Activated T-cell treated with anti-CD3 and anti-CD28 coated beads, Interleukin-2, amount 50 U/mL, for 24 hours (primary cell): ENCODE results near the gene CCNT1.
"Not testable (repeated sequence)": the region's sequence is repeated elsewhere in the genome, so short reads cannot be mapped to it uniquely, and the experiment has no call there.

Experiments
- DNase-seq: peaks from one replicate; pipeline ENCODE4 v3.0.0-alpha.2; 2020
- H3K27ac Mint-ChIP-seq: 2 replicates; pipeline ENCODE4 v1.8.0; 2020; ENCODE audit warnings: mild to moderate bottlenecking, mixed read lengths
- H3K27me3 Mint-ChIP-seq: 2 replicates; pipeline ENCODE4 v1.8.0; 2020; ENCODE audit warnings: mixed read lengths
- H3K36me3 Mint-ChIP-seq: 2 replicates; pipeline ENCODE4 v1.8.0; 2020; ENCODE audit warnings: low read depth, mixed read lengths
- H3K4me1 Mint-ChIP-seq: 2 replicates; pipeline ENCODE4 v1.8.0; 2020; ENCODE audit warnings: low read depth, mixed read lengths
- H3K4me3 Mint-ChIP-seq: 2 replicates; pipeline ENCODE4 v1.8.0; 2020; ENCODE audit warnings: mild to moderate bottlenecking, moderate library complexity, mixed read lengths
- H3K9me3 Mint-ChIP-seq: 2 replicates; pipeline ENCODE4 v1.8.0; 2020; ENCODE audit warnings: mixed read lengths

Gene CCNT1

DNA sequence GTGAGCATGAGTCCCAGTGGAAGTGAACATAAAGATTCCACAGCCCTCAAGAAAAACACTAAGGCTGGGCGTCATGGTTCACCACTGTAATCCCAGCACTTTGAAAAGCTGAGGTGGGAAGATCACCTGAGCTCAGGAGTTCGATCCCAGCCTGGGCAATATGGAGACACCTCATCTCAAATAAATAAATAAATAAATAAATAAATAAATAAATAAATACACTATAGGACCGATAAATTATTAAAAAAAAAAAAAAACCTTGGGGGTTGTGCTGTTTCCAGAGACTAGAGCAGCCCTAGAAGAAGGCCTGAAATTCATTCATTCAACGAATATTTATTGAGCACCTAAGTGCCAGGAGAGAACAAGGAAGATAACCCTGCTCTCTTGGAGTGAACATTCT lies 33.0 kb downstream of the CCNT1 start:
- H3K36me3 Mint-ChIP-seq = peaks cover 48% of the 10 kb centered on the region
- H3K4me3 Mint-ChIP-seq = peak overlapping the region; percentile 30
- no peaks in the 10 kb centered on the region for H3K9me3 Mint-ChIP-seq
- no peak for DNase-seq
- H3K27ac Mint-ChIP-seq = no peak overlapping the region
- peaks cover 39% of the 10 kb centered on the region for H3K4me1 Mint-ChIP-seq
- no peaks in the 10 kb centered on the region for H3K27me3 Mint-ChIP-seq

DNA sequence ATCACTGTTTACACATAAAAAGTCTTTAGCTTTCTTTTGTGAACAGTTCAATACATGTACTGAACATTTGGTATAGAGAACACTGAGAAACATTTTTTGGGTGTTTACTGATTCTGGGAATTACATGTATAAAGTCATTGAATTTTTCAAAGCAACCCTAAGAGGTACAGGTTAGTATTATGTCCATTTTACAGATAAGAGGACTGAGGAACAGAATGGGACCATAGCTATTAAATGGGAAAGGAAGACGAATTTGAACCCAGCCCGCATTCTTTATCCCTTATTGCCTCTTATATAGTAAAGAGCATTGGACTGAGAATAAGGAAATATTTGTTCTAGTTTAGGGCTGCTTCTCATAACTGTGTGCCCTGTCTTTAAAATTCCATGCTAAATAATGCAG lies 33.6 kb downstream of the CCNT1 start:
- H3K9me3 Mint-ChIP-seq = no peaks in the 10 kb centered on the region
- DNase-seq = no peak
- peak overlapping the region; percentile 99 for H3K4me3 Mint-ChIP-seq
- peaks cover 40% of the 10 kb centered on the region for H3K4me1 Mint-ChIP-seq
- H3K27ac Mint-ChIP-seq = no peak overlapping the region
- no peaks in the 10 kb centered on the region for H3K27me3 Mint-ChIP-seq
- peaks cover 49% of the 10 kb centered on the region for H3K36me3 Mint-ChIP-seq

DNA sequence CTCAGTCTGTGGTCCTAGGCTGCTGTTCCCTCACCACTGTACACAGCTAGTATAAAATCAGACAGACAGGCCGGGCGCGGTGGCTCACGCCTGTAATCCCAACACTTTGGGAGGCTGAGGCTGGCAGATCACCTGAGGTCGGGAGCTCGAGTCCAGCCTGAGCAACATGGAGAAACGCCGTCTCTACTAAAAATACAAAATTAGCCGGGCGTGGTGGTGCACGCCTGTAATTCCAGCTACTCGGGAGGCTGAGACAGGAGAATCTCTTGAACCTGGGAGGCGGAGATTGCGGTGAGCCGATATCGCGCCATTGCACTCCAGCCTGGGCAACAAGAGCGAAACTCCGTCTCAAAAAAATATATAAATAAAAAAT lies 34.0 kb downstream of the CCNT1 start:
- H3K4me1 Mint-ChIP-seq = peaks cover 39% of the 10 kb centered on the region

DNA sequence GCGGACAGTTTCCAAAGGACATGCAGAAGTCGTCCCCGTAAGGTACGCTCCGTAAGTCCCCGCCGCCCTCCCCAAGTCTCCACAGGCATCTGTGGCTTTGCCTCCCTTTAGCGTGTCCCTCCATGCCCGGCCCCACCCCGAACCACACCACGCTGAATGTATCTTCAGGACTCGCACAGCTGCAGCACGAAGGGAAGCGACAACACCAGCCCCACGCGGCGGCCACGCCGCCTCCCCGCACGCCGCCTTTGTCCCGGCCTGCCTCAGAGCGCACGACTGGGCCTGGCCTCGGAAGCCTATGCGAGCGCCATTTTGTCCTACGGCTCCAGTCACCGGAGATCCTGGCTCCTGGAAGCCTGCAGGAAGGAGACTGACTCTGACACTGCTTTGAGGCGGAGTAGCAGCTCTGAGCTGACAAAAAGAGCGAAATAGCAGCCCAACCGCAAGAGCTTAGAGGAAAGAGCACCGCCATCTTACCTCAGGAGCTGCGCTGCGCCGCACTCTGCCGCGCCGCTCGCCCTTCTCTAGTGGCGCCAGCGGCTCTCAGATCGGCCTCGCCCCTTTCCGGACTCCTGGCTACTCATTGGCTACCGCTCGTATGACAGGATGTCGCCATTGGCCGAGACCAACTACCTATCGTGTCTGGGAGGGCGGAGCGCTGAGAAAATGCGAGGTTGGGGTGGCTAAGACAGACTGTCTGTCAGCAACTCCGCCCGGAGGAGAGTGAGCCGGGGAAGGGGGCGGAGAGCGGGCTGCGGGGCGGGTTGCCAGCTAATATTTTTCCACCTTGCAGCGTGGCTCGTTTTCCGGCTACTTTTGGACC lies 34.6 kb downstream of the CCNT1 start, which contains the start of gene KANSL2:
Gene KANSL2 (minus strand): TSS at position 529 of the 823 bp plus-strand sequence. CDS start 606 bp downstream, outside the sequence.
- H3K27ac Mint-ChIP-seq = peak within 1 kb of the TSS; percentile 95
- peaks cover 44% of the 10 kb centered on the region for H3K4me1 Mint-ChIP-seq
- no peaks in the 10 kb centered on the region for H3K9me3 Mint-ChIP-seq
- DNase-seq = peak; percentile 95
- H3K4me3 Mint-ChIP-seq = peak within 1 kb of the TSS; percentile 99
- peaks cover 50% of the 10 kb centered on the region for H3K36me3 Mint-ChIP-seq
- no peaks in the 10 kb centered on the region for H3K27me3 Mint-ChIP-seq

More for the DNA sequence above, 34.0 kb downstream of the CCNT1 start:
- not testable (repeated sequence) for H3K9me3 Mint-ChIP-seq, H3K27me3 Mint-ChIP-seq, DNase-seq
- peak overlapping the region; percentile 95 for H3K27ac Mint-ChIP-seq
- H3K4me3 Mint-ChIP-seq = peak overlapping the region; percentile 99
- peaks cover 49% of the 10 kb centered on the region for H3K36me3 Mint-ChIP-seq

DNA sequence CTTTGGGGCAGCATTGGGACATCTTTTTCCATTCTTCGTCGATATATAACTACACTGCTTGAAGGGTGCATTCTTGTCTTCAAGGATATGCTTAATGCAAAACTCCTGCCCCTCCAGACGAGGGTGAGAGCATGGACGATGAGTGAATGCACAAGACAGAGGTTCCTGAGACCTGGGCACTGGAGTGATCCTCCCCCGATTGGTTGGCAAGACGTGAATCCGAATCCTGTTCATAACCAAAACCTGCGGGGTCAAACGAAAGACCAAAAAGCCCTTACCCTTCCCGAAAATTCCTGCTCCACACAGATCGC lies 35.2 kb downstream of the CCNT1 start:
- H3K4me1 Mint-ChIP-seq = peaks cover 47% of the 10 kb centered on the region
- H3K4me3 Mint-ChIP-seq = peak overlapping the region; percentile 99
- peaks cover 55% of the 10 kb centered on the region for H3K36me3 Mint-ChIP-seq
- H3K27me3 Mint-ChIP-seq = no peaks in the 10 kb centered on the region
- H3K27ac Mint-ChIP-seq = peak overlapping the region; percentile 95
- H3K9me3 Mint-ChIP-seq = no peaks in the 10 kb centered on the region
- no peak for DNase-seq

DNA sequence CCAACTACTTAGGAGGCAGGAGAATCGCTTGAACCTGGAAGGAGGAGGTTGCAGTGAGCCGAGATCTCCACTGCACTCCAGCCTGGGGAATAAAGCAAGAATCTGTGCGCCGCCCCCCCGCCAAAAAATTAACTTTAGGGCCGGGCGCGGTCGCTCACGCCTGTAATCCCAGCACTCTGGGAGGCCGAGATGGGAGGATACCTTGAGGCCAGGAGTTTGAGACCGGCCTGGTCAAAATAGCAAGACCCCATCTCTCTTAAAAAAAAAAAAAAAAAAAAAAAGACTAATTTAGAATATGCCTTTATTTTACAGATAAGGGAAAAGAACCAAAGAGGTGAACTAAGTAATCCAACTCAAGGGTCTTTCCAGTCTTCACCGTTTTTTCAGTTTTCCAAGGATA lies 35.6 kb downstream of the CCNT1 start:
- Mint-ChIP-seq H3K4me1 (peaks cover 50% of the 10 kb centered on the region), H3K36me3 (peaks cover 60% of the 10 kb centered on the region), H3K9me3 (no peaks in the 10 kb centered on the region), H3K4me3 (peak overlapping the region; percentile 99), H3K27ac (peak overlapping the region; percentile 95), H3K27me3 (no peaks in the 10 kb centered on the region)
- no peak for DNase-seq

DNA sequence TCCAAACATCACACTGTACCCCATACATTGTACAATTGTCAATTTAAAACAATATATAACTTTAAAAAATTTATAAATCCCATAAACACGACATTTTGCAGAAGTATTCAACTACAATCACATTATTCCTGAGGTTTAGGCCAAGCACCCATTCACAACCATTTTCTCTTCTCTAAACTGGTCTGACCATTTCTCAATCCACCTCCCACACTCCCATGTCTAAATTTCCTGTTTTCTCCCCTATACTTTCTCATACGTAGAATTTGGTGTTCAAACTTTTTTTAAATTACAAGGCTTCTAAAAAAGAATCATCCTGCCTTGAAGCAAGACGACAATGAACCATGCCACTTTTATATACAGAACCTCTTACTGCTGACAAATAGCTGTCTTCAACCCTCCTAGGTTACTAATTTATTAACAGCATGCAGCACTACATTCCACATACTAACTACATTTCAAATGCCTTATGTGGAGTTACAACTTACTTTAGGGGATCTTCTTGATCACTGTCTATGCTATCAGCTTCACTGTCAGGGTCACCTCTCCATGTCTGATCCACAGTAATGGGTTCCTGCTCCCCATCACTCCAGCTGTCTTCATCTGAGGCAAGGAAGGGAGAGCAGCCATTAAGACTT lies 37.8 kb downstream of the CCNT1 start:
- no peaks in the 10 kb centered on the region for H3K9me3 Mint-ChIP-seq
- peak overlapping the region; percentile 99 for H3K4me3 Mint-ChIP-seq
- H3K27me3 Mint-ChIP-seq = no peaks in the 10 kb centered on the region
- H3K4me1 Mint-ChIP-seq = peaks cover 56% of the 10 kb centered on the region
- peaks cover 79% of the 10 kb centered on the region for H3K36me3 Mint-ChIP-seq
- no peak for DNase-seq
- H3K27ac Mint-ChIP-seq = peak overlapping the region; percentile 95

DNA sequence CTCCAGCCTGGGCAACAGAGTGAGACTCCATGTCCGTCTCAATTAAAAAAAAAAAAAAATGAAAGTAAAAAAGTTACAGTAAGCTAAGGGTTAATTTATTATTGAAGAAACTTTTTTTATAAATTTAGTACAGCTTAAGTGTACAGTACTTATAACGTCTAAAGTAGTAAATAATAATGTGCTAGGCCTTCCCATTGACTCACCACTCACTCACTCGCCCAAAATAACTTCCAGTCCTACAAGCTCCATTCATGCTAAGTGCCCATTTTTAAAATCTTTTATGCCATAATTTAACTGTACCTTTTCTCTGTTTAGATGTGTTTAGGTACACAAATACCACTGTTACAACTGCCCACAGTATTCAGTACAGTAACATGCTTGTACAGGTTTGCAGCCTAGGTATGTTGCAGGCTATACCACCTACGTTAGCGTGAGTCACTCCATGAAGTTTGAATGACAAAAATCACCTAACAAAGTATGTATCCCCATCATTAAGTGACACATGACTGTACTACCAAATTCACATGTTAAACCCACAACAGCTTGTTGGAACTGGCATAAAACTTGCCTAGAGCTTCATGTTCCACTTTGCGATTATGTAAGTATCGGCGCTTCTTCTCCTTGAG lies 45.2 kb downstream of the CCNT1 start:
- Mint-ChIP-seq H3K27me3 (no peaks in the 10 kb centered on the region), H3K9me3 (no peaks in the 10 kb centered on the region), H3K4me3 (no peak overlapping the region), H3K27ac (peak overlapping the region; percentile 16), H3K36me3 (peaks cover 92% of the 10 kb centered on the region), H3K4me1 (peaks cover 23% of the 10 kb centered on the region)
- no peak for DNase-seq

DNA sequence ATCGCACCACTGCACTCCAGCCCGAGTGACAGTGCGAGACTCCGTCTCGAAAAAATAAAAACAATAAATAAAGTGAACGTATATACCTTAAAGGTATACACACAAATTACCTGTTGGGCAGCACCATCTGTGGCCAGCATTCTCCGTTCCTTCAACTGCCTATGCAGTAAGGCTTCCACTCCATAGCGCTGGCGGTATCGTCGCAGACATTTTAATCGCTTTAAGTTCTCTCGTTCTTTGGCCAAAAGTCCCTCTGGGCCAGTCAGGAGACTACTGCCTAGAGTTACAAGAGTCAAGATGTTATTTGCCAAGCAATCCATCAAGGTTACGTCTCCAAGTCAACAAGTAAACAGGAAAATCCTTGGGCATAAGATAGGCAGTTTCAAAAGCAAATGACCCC lies 47.5 kb downstream of the CCNT1 start:
- H3K27ac Mint-ChIP-seq = peak overlapping the region; percentile 41
- no peak for DNase-seq
- H3K4me1 Mint-ChIP-seq = peaks cover 12% of the 10 kb centered on the region
- no peaks in the 10 kb centered on the region for H3K27me3 Mint-ChIP-seq
- peaks cover 92% of the 10 kb centered on the region for H3K36me3 Mint-ChIP-seq
- no peaks in the 10 kb centered on the region for H3K9me3 Mint-ChIP-seq
- no peak overlapping the region for H3K4me3 Mint-ChIP-seq

DNA sequence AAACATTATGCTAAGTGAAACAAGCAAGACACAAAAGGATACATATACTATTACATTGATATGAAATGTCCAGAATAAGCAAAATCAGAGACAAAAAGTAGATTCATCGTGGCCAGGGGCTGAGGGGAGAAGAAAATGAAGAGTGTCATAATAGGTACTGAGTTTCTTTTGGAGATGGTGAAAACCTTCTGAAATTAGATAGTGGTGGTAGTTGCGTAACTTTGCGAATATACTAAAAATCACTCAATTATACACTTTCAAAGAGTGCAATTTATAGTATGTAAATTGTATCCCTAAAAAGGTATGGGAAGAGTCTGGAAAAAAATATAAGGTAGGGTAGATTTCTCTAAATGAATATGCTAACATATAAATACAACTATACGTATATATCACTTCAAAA lies 56.6 kb downstream of the CCNT1 start:
- DNase-seq = no peak
- Mint-ChIP-seq H3K9me3 (no peaks in the 10 kb centered on the region), H3K27ac (no peak overlapping the region), H3K4me1 (peaks cover 2% of the 10 kb centered on the region), H3K4me3 (no peak overlapping the region), H3K36me3 (peaks cover 88% of the 10 kb centered on the region), H3K27me3 (no peaks in the 10 kb centered on the region)

DNA sequence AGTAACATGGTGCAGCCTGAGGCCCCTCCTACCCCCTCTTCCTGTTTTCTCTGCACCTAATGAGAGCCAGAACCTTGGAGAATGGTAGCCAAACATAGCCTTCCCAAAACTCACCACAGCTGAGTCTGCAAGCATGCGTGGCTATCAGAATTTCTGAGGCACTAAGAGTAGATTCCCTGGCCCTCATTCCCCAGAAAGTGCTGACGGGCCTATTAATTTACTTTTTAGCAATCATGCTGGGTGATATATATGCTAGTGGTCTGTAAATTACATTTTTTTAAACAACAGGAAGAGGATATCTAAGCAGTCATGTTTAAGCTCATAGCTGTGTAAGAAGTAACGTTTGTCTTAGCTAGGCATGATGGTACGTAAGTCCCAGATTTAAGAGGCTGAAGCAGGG lies 64.8 kb downstream of the CCNT1 start:
- DNase-seq = no peak
- Mint-ChIP-seq H3K4me1 (no peaks in the 10 kb centered on the region), H3K4me3 (no peak overlapping the region), H3K27me3 (no peaks in the 10 kb centered on the region), H3K36me3 (peaks cover 91% of the 10 kb centered on the region), H3K27ac (peak overlapping the region; percentile 22), H3K9me3 (no peaks in the 10 kb centered on the region)

DNA sequence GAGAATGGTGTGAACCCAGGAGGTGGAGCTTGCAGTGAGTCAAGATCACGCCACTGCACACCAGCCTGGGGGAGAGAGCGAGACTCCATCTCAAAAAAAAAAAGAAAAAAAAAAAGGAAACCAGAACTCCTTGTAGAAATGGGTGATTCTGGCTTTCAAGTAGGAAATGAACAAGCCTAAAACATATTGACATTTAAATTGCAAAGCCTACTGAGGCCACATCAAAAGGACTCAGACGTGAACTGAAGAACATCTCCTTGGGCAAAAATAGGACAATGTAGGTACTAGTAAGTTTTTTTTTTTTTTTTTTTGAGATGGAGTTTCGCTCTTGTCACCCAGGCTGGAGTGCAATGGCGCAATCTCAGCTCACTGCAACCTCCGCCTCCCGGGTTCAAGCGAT lies 71.2 kb downstream of the CCNT1 start:
- not testable (repeated sequence) for H3K27me3 Mint-ChIP-seq, H3K4me1 Mint-ChIP-seq, DNase-seq, H3K9me3 Mint-ChIP-seq, H3K27ac Mint-ChIP-seq, H3K4me3 Mint-ChIP-seq
- H3K36me3 Mint-ChIP-seq = peaks cover 80% of the 10 kb centered on the region

DNA sequence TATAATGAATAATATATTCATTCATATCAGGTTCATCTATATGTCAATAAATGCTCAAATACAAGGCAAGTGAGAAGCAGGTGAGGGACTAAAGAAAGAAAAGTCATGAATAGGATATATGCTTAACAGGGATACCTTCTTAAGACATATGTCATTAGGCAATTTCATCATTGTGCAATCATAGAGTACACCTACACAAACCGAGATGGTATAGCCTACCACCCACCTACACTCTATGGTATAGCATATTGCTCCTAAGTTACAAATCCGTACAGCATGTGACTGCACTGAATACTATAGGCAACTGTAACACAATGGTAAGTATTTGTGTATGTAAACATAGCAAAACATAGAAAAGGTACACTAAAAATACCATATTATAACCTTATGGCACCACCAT lies 73.5 kb downstream of the CCNT1 start:
- H3K27me3 Mint-ChIP-seq = no peaks in the 10 kb centered on the region
- H3K36me3 Mint-ChIP-seq = peaks cover 60% of the 10 kb centered on the region
- no peaks in the 10 kb centered on the region for H3K9me3 Mint-ChIP-seq
- DNase-seq = no peak
- no peak overlapping the region for H3K27ac Mint-ChIP-seq
- H3K4me1 Mint-ChIP-seq = no peaks in the 10 kb centered on the region
- H3K4me3 Mint-ChIP-seq = no peak overlapping the region

DNA sequence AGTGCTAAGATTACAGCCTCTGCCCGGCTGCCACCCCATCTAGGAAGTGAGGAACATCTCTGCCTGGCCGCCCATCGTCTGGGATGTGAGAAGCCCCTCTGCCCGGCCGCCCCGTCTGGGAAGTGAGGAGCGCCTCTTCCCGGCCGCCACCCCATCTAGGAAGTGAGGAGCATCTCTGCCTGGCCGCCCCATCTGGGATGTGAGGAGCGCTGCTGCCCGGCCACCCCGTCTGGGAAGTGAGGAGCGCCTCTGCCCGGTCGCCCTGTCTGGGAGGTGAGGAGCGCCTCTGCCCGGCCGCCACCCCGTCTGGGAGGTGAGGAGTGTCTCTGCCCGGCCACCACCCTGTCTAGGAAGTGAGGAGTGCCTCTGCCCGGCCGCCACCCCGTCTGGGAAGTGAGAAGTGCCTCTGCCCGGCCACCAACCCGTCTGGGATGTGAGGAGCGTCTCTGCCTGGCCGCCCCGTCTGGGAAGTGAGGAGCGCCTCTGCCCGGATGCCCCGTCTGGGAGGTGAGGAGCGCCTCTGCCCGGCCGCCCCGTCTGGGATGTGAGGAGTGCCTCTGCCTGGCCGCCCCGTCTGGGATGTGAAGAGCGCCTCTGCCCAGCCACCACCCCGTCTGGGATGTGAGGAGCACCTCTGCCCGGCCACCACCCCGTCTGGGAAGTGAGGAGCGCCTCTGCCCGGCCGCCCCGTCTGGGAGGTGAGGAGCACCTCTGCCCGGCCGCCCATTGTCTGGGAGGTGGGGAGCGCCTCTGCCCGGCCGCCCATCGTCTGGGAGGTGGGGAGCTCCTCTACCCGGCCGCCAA lies 74.6 kb downstream of the CCNT1 start:
- not testable (repeated sequence) for H3K27ac Mint-ChIP-seq, H3K27me3 Mint-ChIP-seq, H3K4me1 Mint-ChIP-seq, DNase-seq, H3K9me3 Mint-ChIP-seq, H3K4me3 Mint-ChIP-seq
- peaks cover 51% of the 10 kb centered on the region for H3K36me3 Mint-ChIP-seq
